Activated T-cell treated with anti-CD3 and anti-CD28 coated beads for 4 hours (primary cell): ENCODE data around the gene KCNIP2.
"Not testable (repeated sequence)": the region's sequence is repeated elsewhere in the genome, so short reads cannot be mapped to it uniquely, and the experiment has no call there.

Experiments used
- DNase-seq: peaks from one replicate; pipeline ENCODE4 v3.0.0-alpha.2; 2020

The KCNIP2 gene

DNA sequence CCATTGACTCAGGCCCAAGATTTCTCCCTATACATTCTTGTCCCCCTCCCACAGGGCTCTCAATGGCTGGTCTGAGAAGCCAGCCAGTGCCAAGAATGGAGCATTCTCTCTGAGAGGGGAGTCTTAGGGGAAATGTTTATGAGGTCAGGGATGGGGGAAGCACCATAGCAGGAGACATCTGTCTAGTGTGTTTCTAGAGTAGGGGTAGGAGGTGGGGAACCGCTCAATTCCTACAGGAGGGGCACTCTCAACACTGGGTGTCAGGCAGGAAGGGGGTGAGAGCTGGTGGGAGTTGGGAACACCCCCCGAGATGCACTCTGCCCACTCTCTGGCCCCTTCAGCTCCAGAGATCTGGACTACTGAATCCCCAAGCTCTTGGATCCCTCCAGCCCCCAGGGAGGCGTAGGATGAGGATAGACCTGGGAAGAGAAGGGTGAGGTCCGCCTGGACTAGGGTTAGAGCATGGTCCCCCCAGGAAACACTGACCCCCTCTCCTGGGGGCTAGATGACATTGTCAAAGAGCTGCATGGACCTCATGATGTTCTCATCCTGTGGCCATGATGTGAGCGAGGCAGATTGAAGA, 16.7 kb downstream of the KCNIP2 start:
- no peak for DNase-seq

DNA sequence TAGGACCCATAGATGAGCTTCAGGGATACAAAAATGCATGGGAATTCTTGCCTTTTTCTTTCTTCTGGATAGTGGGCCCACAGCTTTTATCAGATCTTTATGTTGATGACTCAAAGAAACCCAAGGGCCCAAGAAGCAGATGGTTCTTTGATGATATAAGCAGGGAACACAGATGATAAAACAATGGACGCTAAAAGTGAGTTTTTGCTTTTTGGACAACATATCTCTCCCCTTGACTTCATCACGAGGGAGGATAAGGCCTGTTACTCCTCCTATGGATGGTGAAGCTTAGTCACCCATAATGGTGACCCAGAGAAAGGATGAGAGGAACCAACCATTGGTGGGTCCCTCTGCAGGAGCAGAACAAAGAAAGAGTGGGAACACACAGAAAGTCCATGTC, 18.9 kb downstream of the KCNIP2 start:
- no peak for DNase-seq

DNA sequence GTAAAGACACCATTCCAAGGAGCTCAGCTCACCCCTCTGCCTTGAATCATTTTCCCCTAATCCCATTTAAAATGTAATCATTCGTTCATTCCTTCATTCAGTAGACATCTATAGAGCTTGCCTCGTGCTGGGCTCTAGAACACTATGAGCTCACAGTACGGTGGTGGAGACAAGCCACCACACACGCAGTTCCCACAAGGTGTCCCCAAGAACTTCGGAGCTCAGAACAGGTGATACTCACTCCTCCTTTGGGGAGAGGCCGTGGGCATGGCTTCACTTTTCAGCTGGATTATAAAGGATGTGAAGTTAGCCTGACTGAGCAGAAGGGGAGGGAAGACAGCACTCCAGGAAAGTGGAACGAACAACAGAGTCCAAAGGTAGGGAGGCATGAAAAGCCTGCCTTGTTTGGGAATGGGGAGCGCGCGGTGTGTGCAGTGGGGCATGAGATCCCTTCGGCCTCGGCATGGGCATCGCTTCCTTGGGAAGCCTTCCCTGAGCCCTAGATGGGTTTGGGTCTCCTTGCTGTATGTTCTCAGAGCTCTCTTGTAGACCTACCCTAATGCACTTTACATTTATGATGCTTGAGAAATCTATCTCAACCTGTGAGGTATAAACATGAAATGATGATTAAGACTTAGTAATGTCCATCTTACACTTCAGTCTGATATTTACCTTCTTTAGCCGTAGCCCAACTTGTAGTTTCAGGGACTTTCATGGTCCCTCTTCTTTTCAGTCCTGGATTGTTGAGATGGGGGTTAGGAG, 24.5 kb downstream of the KCNIP2 start:
- DNase-seq: no peak

DNA sequence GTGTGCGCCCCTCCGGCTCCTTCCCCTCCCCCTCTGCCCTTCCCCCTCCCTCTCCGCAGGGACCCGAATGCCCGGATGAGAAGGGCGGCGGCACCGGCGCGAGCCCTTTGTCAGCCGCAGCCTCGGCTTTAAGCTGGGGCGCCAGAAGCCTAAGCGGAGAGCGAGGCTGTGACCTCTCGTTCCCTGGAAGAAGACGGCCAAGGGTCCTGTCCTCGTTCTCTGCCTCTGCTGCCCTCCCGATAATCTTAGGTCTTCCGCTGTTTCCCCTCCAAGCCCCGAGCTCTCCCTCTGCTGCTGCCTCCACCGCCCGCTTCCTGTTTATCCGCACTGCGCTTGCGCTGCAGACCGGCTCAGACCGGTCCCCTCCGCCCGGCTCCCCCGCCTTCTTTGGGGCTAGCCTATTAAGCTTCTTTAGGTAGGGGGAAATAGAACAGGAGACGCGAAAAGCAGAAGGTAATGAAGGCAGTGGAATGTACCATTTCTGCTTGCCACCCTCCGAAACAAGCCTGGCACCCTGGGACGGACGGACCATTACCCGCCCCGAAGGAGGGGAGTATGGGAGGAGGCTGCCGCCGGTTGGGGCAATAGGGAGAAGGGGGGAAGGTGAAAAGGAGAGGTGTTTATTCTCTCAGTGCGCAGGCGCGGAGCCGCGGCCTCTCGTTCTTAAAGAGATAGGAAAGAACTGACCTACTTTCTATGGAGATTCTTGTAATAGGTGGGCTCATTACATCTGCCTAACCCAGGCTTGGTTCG, 25.3 kb downstream of the KCNIP2 start, which contains the start of gene OGA:
Gene OGA (minus strand): TSS at position 326 of the 753 bp plus-strand sequence. CDS start 422 bp downstream, outside the sequence.
- DNase-seq: peak; percentile 94

DNA sequence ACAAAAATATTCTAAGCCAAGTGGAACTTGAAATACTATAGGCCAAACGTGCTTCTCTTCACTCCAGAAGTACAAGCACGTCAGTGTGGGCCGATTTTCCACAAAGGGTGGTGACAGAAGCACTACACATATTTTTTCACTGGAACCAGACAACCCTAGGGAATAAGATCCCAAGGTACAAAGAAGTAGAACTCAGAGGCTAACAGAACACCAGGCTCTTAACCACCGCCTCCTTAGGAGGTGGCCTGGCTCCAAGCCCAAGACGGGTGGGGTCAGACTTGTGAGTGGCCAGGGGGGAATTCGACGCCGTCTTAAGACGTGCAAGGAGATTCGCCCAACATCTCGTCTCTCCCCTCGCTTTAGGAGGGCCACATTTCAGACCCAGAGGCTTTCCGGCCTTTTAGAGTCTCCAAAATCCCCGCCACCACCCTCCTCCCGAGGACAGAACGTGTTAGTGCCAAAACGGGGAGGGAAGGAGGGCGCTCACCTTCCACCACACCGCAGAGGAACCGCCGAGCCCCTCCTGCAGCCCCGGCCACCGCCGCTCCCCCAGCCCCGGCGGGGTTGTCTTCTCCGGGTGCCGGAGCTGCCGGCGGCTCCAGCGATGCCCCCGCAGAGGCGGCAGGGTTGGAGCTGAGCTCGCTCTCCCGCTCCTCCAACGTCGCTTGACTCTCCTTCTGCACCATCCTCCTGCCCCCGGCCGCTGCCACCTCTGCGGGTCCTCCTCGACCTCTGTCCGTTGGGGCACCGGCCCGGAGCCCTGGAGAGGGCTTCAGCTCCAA, 26.1 kb downstream of the KCNIP2 start:
- DNase-seq: no peak

GRCh38 chr10:101816913-101817336, 26.7 kb downstream of the KCNIP2 start:
- DNase-seq: no peak

- no peak for DNase-seq
Measured at GRCh38 chr10:101816376-101816775, 27.2 kb downstream of the KCNIP2 start.

DNA sequence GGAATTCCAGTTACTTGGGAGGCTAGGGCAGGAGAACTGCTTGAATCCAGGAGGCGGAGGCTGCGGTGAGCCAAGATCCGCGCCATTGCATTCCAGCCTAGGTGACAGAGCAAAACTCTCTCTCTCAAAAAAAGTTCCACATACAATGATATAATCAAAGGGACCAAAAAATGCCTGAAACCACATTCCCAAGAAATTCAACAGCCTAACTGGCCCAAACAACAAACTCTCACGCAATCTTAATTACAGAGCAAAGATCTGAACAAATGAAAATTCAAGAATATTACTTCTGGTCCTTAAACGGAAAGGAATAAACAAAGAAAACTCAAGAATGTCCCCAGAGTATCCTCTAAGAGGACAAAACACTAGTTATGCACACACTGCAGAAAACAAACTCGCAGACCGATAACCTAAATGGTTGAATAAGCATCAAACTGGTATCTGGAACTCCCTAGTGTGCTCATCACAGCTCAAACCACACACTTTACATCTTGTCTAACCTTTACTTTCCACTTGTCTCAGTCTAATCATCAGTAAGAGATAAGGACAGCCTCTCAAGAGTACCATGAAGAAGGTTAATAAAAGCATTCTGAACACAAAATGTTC, 29.0 kb downstream of the KCNIP2 start:
- DNase-seq: no peak

- DNase-seq: no peak
Measured at GRCh38 chr10:101812606-101813005, 31.0 kb downstream of the KCNIP2 start.

DNA sequence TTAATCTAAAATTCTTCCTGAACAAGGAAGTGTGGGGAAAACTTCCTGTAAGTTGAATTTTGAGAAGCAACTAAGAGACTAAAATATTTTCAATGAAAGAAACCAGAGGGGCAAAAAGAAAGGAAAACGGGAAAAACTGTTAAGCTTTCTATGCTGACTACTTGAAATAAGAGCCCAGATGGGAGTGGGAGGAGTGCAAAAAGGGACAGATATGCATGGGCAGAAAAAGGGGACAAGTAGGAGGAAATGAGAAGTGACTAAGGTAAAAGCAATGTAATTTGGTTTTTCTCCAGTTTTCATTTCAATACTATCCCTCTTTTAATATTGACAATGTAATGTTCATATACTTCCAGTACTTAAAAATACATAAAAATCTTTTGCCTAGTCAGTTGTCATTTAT, 36.4 kb downstream of the KCNIP2 start:
- DNase-seq: no peak

- no peak for DNase-seq
Measured at GRCh38 chr10:101803511-101803910, 40.1 kb downstream of the KCNIP2 start.

DNA sequence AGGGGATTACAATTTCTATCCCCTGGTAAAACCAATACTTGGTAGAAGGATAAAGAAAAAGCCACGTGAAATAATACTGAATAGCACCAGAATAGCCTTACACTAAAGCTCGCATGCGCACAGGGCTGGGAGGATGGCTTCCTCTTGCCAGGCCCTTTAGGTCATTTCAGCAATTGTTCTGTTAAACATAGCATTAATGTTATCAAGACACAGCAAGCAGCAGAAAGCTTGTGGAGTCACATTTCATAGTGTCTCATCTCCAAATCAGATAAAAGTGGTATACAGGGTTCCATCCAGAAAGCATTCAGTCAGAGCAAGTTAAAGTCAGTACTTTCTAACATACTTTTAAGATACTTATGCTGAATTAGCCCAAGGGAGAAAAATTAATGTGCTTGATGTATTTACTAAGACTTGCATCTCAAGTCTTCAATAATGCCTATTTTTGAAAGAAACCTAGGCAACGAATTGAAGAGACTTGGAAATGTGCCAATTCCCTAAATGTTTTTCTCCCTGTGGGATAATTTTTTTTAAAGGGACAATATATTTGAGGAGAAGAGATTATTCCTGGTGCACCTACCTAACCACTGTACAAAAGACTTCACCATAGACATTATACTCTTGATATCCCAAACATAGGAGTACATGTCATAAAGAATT, 46.1 kb downstream of the KCNIP2 start:
- DNase-seq: no peak

- no peak for DNase-seq
Measured at GRCh38 chr10:101793526-101793925, 50.1 kb downstream of the KCNIP2 start.

DNA sequence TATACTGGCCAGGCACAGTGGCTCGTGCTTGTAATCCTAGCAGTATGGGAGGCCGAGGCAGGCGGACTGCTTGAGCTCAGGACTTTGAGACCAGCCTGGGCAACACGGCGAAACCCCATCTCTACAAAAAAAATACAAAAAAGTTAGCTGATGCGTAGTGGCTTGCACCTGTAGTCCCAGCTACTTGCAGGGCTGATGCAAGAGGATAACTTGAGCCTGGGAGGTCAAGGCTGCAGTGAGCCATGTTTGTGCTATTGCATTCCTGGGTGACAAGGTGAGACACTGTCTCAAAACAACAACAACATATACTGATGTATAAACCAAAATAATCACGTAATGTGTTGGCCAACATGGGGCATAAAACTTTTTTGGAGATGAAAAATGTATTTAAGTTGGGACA, 53.9 kb downstream of the KCNIP2 start:
- no peak for DNase-seq

- DNase-seq: not testable (repeated sequence)
Measured at GRCh38 chr10:101789231-101789630, 54.4 kb downstream of the KCNIP2 start.

GRCh38 chr10:101785801-101786200, 57.8 kb downstream of the KCNIP2 start:
- no peak for DNase-seq

- no peak for DNase-seq
Measured at GRCh38 chr10:101784558-101784957, 59.0 kb downstream of the KCNIP2 start.

GRCh38 chr10:101783736-101784118, 59.9 kb downstream of the KCNIP2 start:
- DNase-seq: no peak

DNA sequence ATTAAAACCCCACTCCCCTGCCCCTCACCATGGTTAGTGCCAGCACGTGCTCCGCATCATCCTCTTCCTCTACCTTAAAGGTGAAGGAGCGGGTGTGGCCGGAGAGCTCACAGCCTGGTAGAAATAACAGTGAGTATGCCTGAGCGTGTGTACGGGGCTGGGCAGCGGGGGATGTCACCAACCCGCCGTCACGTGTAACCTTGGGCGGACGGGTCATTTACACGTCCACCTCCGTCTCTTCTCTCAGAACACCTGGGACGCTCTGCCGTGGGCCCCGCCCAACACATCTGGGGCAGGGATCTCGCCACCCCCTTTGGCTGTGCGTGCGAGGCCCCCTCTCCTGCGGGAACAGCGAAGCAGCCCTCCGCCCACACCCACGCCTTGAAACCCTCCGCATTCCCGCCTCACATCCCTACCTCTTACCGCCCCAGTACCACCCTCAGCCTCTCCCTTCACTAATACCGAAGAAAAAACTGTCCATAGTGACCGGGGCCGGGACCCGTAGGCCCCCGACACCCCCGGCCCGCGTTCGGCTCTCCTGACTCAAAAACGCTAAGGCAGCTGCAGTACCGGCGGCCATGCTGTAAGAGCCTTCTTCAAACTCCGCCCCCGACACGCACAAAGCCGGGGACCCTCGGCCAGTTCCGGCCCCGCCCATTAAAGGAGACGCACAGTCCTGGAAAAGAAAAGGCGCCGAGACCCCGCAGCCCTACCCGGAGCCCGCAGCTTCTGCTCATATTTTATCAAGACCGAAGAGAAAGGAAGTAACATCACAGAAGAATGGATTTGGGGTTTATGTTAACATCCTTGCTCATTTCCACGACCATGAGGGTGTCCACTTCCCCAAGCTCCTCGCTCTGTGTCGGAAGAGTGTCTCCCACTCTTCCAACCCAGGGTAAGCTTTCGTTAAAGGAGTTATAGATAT, 60.5 kb downstream of the KCNIP2 start, which contains the start of gene NPM3:
Gene NPM3 (minus strand): TSS at position 636 of the 925 bp plus-strand sequence. CDS start 56 bp downstream, at position 580.
- DNase-seq: peak; percentile 82

DNA sequence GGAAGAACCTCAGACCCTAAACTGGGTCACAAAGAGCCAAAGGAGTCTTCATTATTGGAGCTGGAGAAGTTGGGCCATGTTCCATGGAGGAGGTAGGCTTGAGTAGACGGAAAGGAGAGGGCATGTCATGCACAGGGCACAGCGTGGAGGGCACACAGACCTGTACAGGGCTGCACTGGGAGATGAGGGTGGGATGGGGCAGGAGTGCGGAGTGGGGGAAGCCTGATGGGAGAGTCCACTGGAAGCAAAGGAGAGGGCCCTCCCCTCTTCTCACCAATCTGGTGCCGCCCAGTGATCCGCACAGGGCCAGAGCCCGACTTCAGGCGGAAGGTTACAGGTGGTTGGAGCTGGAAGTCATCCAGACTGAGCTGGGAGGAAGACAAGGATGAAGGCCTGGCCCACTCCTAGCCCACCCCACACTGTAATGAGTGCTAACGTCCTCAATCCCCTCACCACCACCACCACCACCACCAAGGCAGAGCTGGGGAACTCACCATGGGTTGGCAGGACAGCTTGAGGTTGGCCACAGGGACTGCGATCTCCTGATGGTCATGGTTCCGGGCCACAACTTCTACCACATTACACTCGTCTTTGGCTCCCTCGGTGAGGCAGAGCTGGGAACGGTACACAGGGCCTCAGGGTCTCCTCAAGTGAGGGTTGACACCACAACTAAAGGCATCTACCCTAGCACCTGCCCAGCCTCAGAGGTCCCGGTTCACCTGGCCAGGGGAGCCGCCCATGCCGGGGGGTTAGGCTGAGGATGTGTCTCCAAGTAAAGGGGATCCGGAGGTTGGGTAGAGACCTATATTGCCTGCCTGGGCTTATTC, 61.4 kb downstream of the KCNIP2 start:
- no peak for DNase-seq
